BJ (cell line): Measurements from ENCODE around the gene ANO9. TPM values are rescaled to one million over a fixed set of nuclear protein-coding genes. Genes with fewer than 3 reads are reported as not detected.

ENCODE experiments used
- CTCF ChIA-PET: fragments of 350-600 bp; formaldehyde crosslinking; extraction: SDS; loops from one replicate; lab custom pipeline; 2021; ENCODE audit warnings: antibody characterized with exemption, inconsistent platforms; lab: Yijun Ruan, JAX
- POLR2A ChIA-PET: fragments of 300-600 bp; sonication (Branson Sonifier 250); formaldehyde crosslinking; extraction: SDS; loops from one replicate; lab custom pipeline; 2021; ENCODE audit warnings: antibody characterized with exemption; lab: Charles Lee
- DNase-seq: peaks from one replicate; pipeline ENCODE4 v3.0.0-alpha.2; 2011; ENCODE audit warnings: low read depth
- H3K27me3 ChIP-seq: 2 replicates; pipeline ENCODE4 v1.6.0; 2011; ENCODE audit warnings: low read length; ENCODE audit not compliant: control insufficient read depth, insufficient read depth
- H3K36me3 ChIP-seq: 2 replicates; pipeline ENCODE4 v1.5.1; 2011; ENCODE audit warnings: low read length; ENCODE audit not compliant: control insufficient read depth, insufficient read depth
- H3K4me3 ChIP-seq: 2 replicates; pipeline ENCODE4 v1.5.1; 2011; ENCODE audit warnings: low read depth, mild to moderate bottlenecking, control low read depth, low read length
- CTCF ChIP-seq: IDR thresholded peaks from 2 replicates; pipeline ENCODE4 v1.5.1; 2011; ENCODE audit warnings: low read depth, mild to moderate bottlenecking, control low read depth, inconsistent platforms, low read length, moderate library complexity; ENCODE audit not compliant: insufficient read depth
- polyA plus RNA-seq: library from polyadenylated mRNA; depleted of rRNA; stranded (reverse); fragments of >200 nt; gene quantifications from 2 replicates; pipeline ENCODE4 v1.2.3, GENCODE V29; 2011

The ANO9 gene
- polyA plus RNA-seq, 1 experiment = not detected

GRCh38 chr11:443542-444199 is 1.9 kb upstream of the ANO9 start:
- Histone ChIP-seq H3K27me3 (peaks cover 3% of the 10 kb centered on the region), H3K4me3 (no peak overlapping the region), H3K36me3 (no peaks in the 10 kb centered on the region)
- CTCF ChIA-PET = interaction anchor here (0.6 to 1.4 kb wide), 3 partner anchors 47 to 138 kb away, joined by 3 to 6 read pairs (median 3); no protein-coding TSS in a partner anchor
- no peak for DNase-seq
- POLR2A ChIA-PET = interaction anchor here (0.6 kb wide), 1 partner anchor 88 kb away, joined by 3 read pairs; no protein-coding TSS in a partner anchor
- TF ChIP-seq CTCF = no peak

GRCh38 chr11:442611-443081 is 835 bp upstream of the ANO9 start:
- no peak for DNase-seq
- ChIA-PET CTCF (no interaction called here), POLR2A (no interaction called here)
- Histone ChIP-seq H3K36me3 (no peaks in the 10 kb centered on the region), H3K4me3 (no peak overlapping the region), H3K27me3 (peaks cover 3% of the 10 kb centered on the region)
- TF ChIP-seq CTCF = no peak

- H3K27me3 ChIP-seq = peaks cover 3% of the 10 kb centered on the region
- no peak for TF ChIP-seq CTCF
- ChIA-PET CTCF (interaction anchor here (0.6 kb wide), 1 partner anchor 78 kb away, joined by 3 read pairs; no protein-coding TSS in a partner anchor), POLR2A (no interaction called here)
- H3K36me3 ChIP-seq = no peaks in the 10 kb centered on the region
- DNase-seq = no peak
- H3K4me3 ChIP-seq = no peak overlapping the region
Measured at GRCh38 chr11:441043-441417, 781 bp downstream of the ANO9 start.

GRCh38 chr11:440065-441042 is 1.5 kb downstream of the ANO9 start:
- Histone ChIP-seq H3K27me3 (peaks cover 3% of the 10 kb centered on the region), H3K36me3 (no peaks in the 10 kb centered on the region), H3K4me3 (no peak overlapping the region)
- no peak for DNase-seq
- no peak for TF ChIP-seq CTCF
- CTCF ChIA-PET = interaction anchor here (0.6 to 2.5 kb wide), 4 partner anchors 8 to 79 kb away, joined by 3 to 12 read pairs (median 4); no protein-coding TSS in a partner anchor
- POLR2A ChIA-PET = no interaction called here
